ENCODE measurements around the gene NAT9.

DNA sequence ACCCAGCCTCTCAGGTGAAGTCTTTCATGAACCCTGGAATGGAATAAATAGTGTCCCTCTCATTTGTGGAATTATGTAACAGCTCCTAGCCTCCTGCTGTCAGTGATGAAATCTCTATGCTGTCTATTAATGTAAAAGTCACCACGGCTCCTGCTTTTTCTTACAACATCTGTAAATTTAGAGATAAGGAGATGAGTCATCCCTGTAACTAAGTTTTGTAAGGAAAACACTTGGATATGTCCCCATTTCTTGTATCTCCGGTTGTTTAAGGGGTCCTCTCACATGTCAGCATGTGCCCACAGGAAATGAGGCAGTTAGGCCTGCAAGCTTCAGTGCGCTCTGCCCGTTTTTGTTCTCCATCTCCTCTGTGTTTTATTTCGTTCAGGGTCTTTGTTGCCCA is 2.8 kb upstream of the NAT9 start:
- no peak for TF ChIP-seq POLR2A (IDR thresholded peaks at IDR 0.05)
- TF ChIP-seq, protein P1, sequence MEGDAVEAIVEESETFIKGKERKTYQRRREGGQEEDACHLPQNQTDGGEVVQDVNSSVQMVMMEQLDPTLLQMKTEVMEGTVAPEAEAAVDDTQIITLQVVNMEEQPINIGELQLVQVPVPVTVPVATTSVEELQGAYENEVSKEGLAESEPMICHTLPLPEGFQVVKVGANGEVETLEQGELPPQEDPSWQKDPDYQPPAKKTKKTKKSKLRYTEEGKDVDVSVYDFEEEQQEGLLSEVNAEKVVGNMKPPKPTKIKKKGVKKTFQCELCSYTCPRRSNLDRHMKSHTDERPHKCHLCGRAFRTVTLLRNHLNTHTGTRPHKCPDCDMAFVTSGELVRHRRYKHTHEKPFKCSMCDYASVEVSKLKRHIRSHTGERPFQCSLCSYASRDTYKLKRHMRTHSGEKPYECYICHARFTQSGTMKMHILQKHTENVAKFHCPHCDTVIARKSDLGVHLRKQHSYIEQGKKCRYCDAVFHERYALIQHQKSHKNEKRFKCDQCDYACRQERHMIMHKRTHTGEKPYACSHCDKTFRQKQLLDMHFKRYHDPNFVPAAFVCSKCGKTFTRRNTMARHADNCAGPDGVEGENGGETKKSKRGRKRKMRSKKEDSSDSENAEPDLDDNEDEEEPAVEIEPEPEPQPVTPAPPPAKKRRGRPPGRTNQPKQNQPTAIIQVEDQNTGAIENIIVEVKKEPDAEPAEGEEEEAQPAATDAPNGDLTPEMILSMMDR (IDR thresholded peaks at IDR 0.05): no peak

Measured in right lobe of liver (tissue), 4 donors.